GM21381 (cell line): Measurements from ENCODE around the gene NUCB1.

Source experiments
- ATAC-seq: cut with Tn5 transposase; IDR thresholded peaks from one replicate; pipeline ENCODE4 v1.9.1; 2021; ENCODE audit warnings: mild to moderate bottlenecking, moderate library complexity; ENCODE audit not compliant: unreplicated experiment

Gene NUCB1

GRCh38 chr19:48959341-48960239 is 59.5 kb downstream of the NUCB1 start:
- ATAC-seq: no peak

GRCh38 chr19:48961051-48961649 is 61.0 kb downstream of the NUCB1 start:
- no peak for ATAC-seq

- ATAC-seq: no peak
These were observed 61.5 kb downstream of the NUCB1 start for GRCh38 chr19:48961673-48962028.

- ATAC-seq: no peak
These were observed 62.1 kb downstream of the NUCB1 start for GRCh38 chr19:48962029-48962848.

GRCh38 chr19:48962849-48963165 is 62.7 kb downstream of the NUCB1 start:
- no peak for ATAC-seq

- ATAC-seq: peak; percentile 26
These were observed 63.5 kb downstream of the NUCB1 start for GRCh38 chr19:48963371-48964204.

GRCh38 chr19:48964205-48965039 is 64.3 kb downstream of the NUCB1 start:
- ATAC-seq: no peak

GRCh38 chr19:48965040-48965805 is 65.1 kb downstream of the NUCB1 start, which contains the start of gene FTL:
FTL (plus strand) TSS chr19:48965309; CDS start chr19:48965508, 199 bp downstream.
- ATAC-seq: peak; percentile 69

GRCh38 chr19:48965806-48966540 is 65.9 kb downstream of the NUCB1 start:
- ATAC-seq: peak; percentile 13

GRCh38 chr19:48966541-48967345 is 66.6 kb downstream of the NUCB1 start:
- ATAC-seq: no peak

- ATAC-seq: no peak
These were observed 67.5 kb downstream of the NUCB1 start for GRCh38 chr19:48967346-48968178.

GRCh38 chr19:48968179-48968661 is 68.1 kb downstream of the NUCB1 start:
- no peak for ATAC-seq

GRCh38 chr19:48968813-48969218 is 68.7 kb downstream of the NUCB1 start:
- no peak for ATAC-seq

GRCh38 chr19:48969276-48970138 is 69.4 kb downstream of the NUCB1 start:
- no peak for ATAC-seq

- no peak for ATAC-seq
These were observed 70.1 kb downstream of the NUCB1 start for GRCh38 chr19:48970139-48970766.
